H1 (cell line): ENCODE data around the gene HECTD4. TPM values are rescaled to one million over a fixed set of nuclear protein-coding genes. Genes with fewer than 3 reads are reported as not detected.

ENCODE experiments used
- CTCF ChIA-PET: fragments of 300-600 bp; sonication (Branson Sonifier 250); formaldehyde crosslinking; loops from one replicate; lab custom pipeline; 2021; ENCODE audit not compliant: partially characterized antibody; lab: Charles Lee
- POLR2A ChIA-PET: fragments of 300-600 bp; sonication (Branson Sonifier 250); formaldehyde crosslinking; loops from one replicate; lab custom pipeline; 2021; ENCODE audit warnings: inconsistent platforms; ENCODE audit not compliant: partially characterized antibody; lab: Charles Lee
- DNase-seq, 2 experiments: peaks; one replicate each; pipeline versions ENCODE4 v3.0.0 to v3.0.0-alpha.2; 2010 to 2022; ENCODE audit warnings: low spot score in 2 of 2, low read depth in 1 of 2, mixed read lengths in 1 of 2
- FAIRE-seq: peaks from 2 replicates; lab custom pipeline; 2011; peaks lifted over from hg19 to GRCh38; lab: Jason Lieb, UNC
- H2AFZ ChIP-seq: 2 replicates; pipeline ENCODE4 v1.8.1; 2012; ENCODE audit warnings: low read length, inconsistent platforms
- H2AK5ac ChIP-seq: 2 replicates; pipeline ENCODE4 v1.6.1; 2013; ENCODE audit warnings: low read depth, low read length
- H2BK120ac ChIP-seq: replicated peaks from 2 replicates; pipeline ENCODE3; 2013; ENCODE audit warnings: low read depth, low read length, inconsistent platforms
- H2BK12ac ChIP-seq: 2 replicates; pipeline ENCODE4 v1.6.1; 2013; ENCODE audit warnings: low read depth, low read length
- H2BK15ac ChIP-seq: 2 replicates; pipeline ENCODE4 v1.6.1; 2013; ENCODE audit warnings: low read length
- H2BK20ac ChIP-seq: 2 replicates; pipeline ENCODE4 v1.6.1; 2013; ENCODE audit warnings: low read length
- H2BK5ac ChIP-seq: 2 replicates; pipeline ENCODE4 v1.6.1; 2013; ENCODE audit warnings: low read depth, low read length
- H3K14ac ChIP-seq: 2 replicates; pipeline ENCODE4 v1.6.1; 2013; ENCODE audit warnings: inconsistent platforms; ENCODE audit not compliant: insufficient read length
- H3K18ac ChIP-seq: 2 replicates; pipeline ENCODE4 v1.6.1; 2013; ENCODE audit warnings: low read length; ENCODE audit errors: extremely low read depth
- H3K23ac ChIP-seq: 2 replicates; pipeline ENCODE4 v1.6.1; 2013; ENCODE audit warnings: inconsistent platforms; ENCODE audit not compliant: insufficient read length
- H3K23me2 ChIP-seq: 2 replicates; pipeline ENCODE4 v1.6.1; 2013; ENCODE audit warnings: low read depth, low read length
- H3K27ac ChIP-seq: 2 replicates; pipeline ENCODE4 v1.6.1; 2011; ENCODE audit warnings: low read depth, low read length, inconsistent platforms
- H3K27me3 ChIP-seq, 4 experiments: replicated peaks in 1 of 4; 1 replicate in 1 of 4; 2 replicates in 3 of 4; pipeline versions ENCODE4 v1.6.1 to v1.8.1; 2011 to 2013; ENCODE audit warnings: low read length in 3 of 4, mild to moderate bottlenecking in 3 of 4, inconsistent platforms in 2 of 4, mixed read lengths in 2 of 4, moderate library complexity in 1 of 4; ENCODE audit not compliant: control insufficient read depth in 3 of 4, insufficient read depth in 3 of 4; ENCODE audit errors: extremely low read depth in 1 of 4
- H3K36me3 ChIP-seq, 4 experiments: 2 replicates each; pipeline versions ENCODE4 v1.6.1 to v1.8.1; 2011 to 2013; ENCODE audit warnings: mild to moderate bottlenecking in 4 of 4, low read length in 3 of 4, moderate library complexity in 2 of 4, control low read depth in 1 of 4, inconsistent platforms in 1 of 4; ENCODE audit not compliant: insufficient read depth in 4 of 4, control insufficient read depth in 2 of 4
- H3K4ac ChIP-seq: replicated peaks from 2 replicates; pipeline ENCODE3; 2013; ENCODE audit warnings: low read length, low read depth, mixed read lengths, inconsistent platforms; ENCODE audit not compliant: insufficient read length
- H3K4me1 ChIP-seq, 4 experiments: replicated peaks in 1 of 4; 1 replicate in 1 of 4; 2 replicates in 3 of 4; pipeline versions ENCODE4 v1.6.1 to v1.8.1; 2011 to 2013; ENCODE audit warnings: low read length in 3 of 4, inconsistent platforms in 2 of 4, mixed read lengths in 1 of 4; ENCODE audit not compliant: insufficient read depth in 4 of 4, control insufficient read depth in 3 of 4
- H3K4me2 ChIP-seq, 2 experiments: 2 replicates each; pipeline versions ENCODE4 v1.6.1 to v1.8.1; 2011 to 2013; ENCODE audit warnings: low read depth in 2 of 2, low read length in 2 of 2, control low read depth in 1 of 2, inconsistent platforms in 1 of 2, mild to moderate bottlenecking in 1 of 2; ENCODE audit not compliant: insufficient read depth in 1 of 2
- H3K4me3 ChIP-seq, 4 experiments: fragments of 200-600, 300-600 bp in 1 of 4; sonication (generic), shearing (Covaris generic), sonication (Bioruptor Twin) in 1 of 4; 2 replicates each; pipeline versions ENCODE4 v1.5.1 to v1.8.1; 2011 to 2016; ENCODE audit warnings: low read length in 4 of 4, low read depth in 3 of 4, control low read depth in 2 of 4, inconsistent platforms in 2 of 4, mild to moderate bottlenecking in 2 of 4, mixed read lengths in 1 of 4, moderate library complexity in 1 of 4; ENCODE audit not compliant: insufficient read depth in 2 of 4; ENCODE audit errors: extremely low read depth in 1 of 4
- H3K56ac ChIP-seq: replicated peaks from 2 replicates; pipeline ENCODE3; 2013; ENCODE audit warnings: low read depth, mild to moderate bottlenecking, mixed read lengths, low read length, inconsistent platforms; ENCODE audit not compliant: insufficient read length
- H3K79me1 ChIP-seq: 2 replicates; pipeline ENCODE4 v1.6.1; 2013; ENCODE audit warnings: low read depth, low read length, control low read depth
- H3K79me2 ChIP-seq, 2 experiments: 2 replicates each; pipeline versions ENCODE4 v1.6.1 to v1.8.1; 2012 to 2013; ENCODE audit warnings: low read length in 2 of 2, mild to moderate bottlenecking in 2 of 2, inconsistent platforms in 1 of 2; ENCODE audit not compliant: insufficient read depth in 2 of 2, control insufficient read depth in 1 of 2
- H3K9ac ChIP-seq, 4 experiments: replicated peaks in 1 of 4; 1 replicate in 1 of 4; 2 replicates in 3 of 4; pipeline versions ENCODE4 v1.6.1 to v1.8.1; 2011 to 2013; ENCODE audit warnings: low read depth in 3 of 4, low read length in 3 of 4, control low read depth in 2 of 4, mild to moderate bottlenecking in 2 of 4, moderate library complexity in 2 of 4, inconsistent platforms in 1 of 4; ENCODE audit errors: extremely low read depth in 1 of 4
- H3K9me3 ChIP-seq, 2 experiments: 2 replicates each; pipeline versions ENCODE4 v1.6.1 to v1.8.1; 2012 to 2013; ENCODE audit warnings: mild to moderate bottlenecking in 2 of 2, moderate library complexity in 2 of 2, control low read depth in 1 of 2, inconsistent platforms in 1 of 2, low read depth in 1 of 2, low read length in 1 of 2, mixed read lengths in 1 of 2; ENCODE audit not compliant: insufficient read depth in 2 of 2
- H4K20me1 ChIP-seq, 2 experiments: replicated peaks in 1 of 2; 2 replicates each; pipeline versions ENCODE3 to v1.8.1; 2011 to 2013; ENCODE audit warnings: inconsistent platforms in 2 of 2, low read length in 2 of 2, mild to moderate bottlenecking in 1 of 2; ENCODE audit not compliant: insufficient read depth in 2 of 2, control insufficient read depth in 1 of 2
- H4K5ac ChIP-seq: 2 replicates; pipeline ENCODE4 v1.6.1; 2013; ENCODE audit warnings: low read length, low read depth, mixed read lengths, inconsistent platforms; ENCODE audit not compliant: insufficient read length
- H4K8ac ChIP-seq: 2 replicates; pipeline ENCODE4 v1.8.0; 2013; ENCODE audit warnings: mild to moderate bottlenecking, moderate library complexity, low read length, inconsistent platforms; ENCODE audit not compliant: insufficient read depth; ENCODE audit errors: extremely low read depth
- H4K91ac ChIP-seq: replicated peaks from 2 replicates; pipeline ENCODE3; 2013; ENCODE audit warnings: low read length, mixed read lengths, inconsistent platforms; ENCODE audit not compliant: insufficient read length
- CBX5 ChIP-seq: fragments of 300-800, 300-1000 bp; sonication (generic); IDR thresholded peaks from 2 replicates; pipeline ENCODE4 v1.7.1; 2016; ENCODE audit warnings: antibody characterized with exemption, low read length, low read depth
- EP300 ChIP-seq, 2 experiments: IDR thresholded peaks; 1 replicate in 1 of 2; 2 replicates in 1 of 2; pipeline ENCODE4 v1.6.1; 2011 to 2012; ENCODE audit warnings: low read depth in 2 of 2, low read length in 2 of 2, mild to moderate bottlenecking in 2 of 2, borderline replicate concordance in 1 of 2, inconsistent platforms in 1 of 2, moderate library complexity in 1 of 2
- MAX ChIP-seq: IDR thresholded peaks from 2 replicates; pipeline ENCODE4 v1.6.1; 2012; ENCODE audit warnings: inconsistent platforms
- PHF8 ChIP-seq: fragments of 200-600 bp; sonication (generic); conservative IDR thresholded peaks from 2 replicates; pipeline ENCODE4 v1.7.1; 2012; ENCODE audit warnings: low read depth, mild to moderate bottlenecking, inconsistent platforms, low read length, moderate library complexity
- RAD21 ChIP-seq, 2 experiments: IDR thresholded peaks in 1 of 2; conservative IDR thresholded peaks in 1 of 2; 2 replicates each; pipeline ENCODE4 v1.6.1; 2011; ENCODE audit warnings: low read depth in 2 of 2, low read length in 2 of 2, improper control_type of control experiment in 1 of 2, inconsistent platforms in 1 of 2, mild to moderate bottlenecking in 1 of 2, moderate library complexity in 1 of 2
- RFX5 ChIP-seq: IDR thresholded peaks from 2 replicates; pipeline ENCODE4 v1.6.1; 2011; ENCODE audit warnings: low read depth, low read length, improper control_type of control experiment, borderline replicate concordance
- RNF2 ChIP-seq: fragments of 200-900, 300-1000 bp; sonication (generic); IDR thresholded peaks from 2 replicates; pipeline ENCODE4 v1.7.1; 2016; ENCODE audit warnings: borderline replicate concordance, low read depth, mild to moderate bottlenecking, antibody characterized with exemption, low read length; ENCODE audit not compliant: poor library complexity, severe bottlenecking; ENCODE audit errors: missing control alignments
- WGBS, 2 experiments: shearing (Covaris generic) in 1 of 2; methylation state at CpG; one replicate each; pipeline versions ENCODE4 v1.1.6 to v1.1.7; 2013 to 2015; ENCODE audit warnings: low lambda C conversion rate in 2 of 2, mixed read lengths in 2 of 2, inconsistent platforms in 1 of 2, low coverage in 1 of 2, missing lambda C conversion rate in 1 of 2; ENCODE audit not compliant: insufficient replicate concordance in 2 of 2, insufficient coverage in 1 of 2, insufficient read length in 1 of 2; ENCODE audit errors: extremely low coverage in 1 of 2, missing lambda C conversion rate in 1 of 2; 5-methylcytosine and 5-hydroxymethylcytosine counted together
- polyA plus RNA-seq, 7 experiments: library from polyadenylated mRNA; depleted of rRNA in 3 of 7; stranded (reverse) in 5 of 7; unstranded in 2 of 7; fragments of >200 nt in 5 of 7; fragments of 200-250 nt in 2 of 7; gene quantifications; 1 replicate in 5 of 7; 2 replicates in 1 of 7; 4 replicates in 1 of 7; pipeline versions ENCODE4 v1.2.1 to v1.2.3, GENCODE V29; 2011 to 2013; ENCODE audit warnings: missing spikeins in 2 of 7, mixed read lengths in 2 of 7
- total RNA-seq: library from RNA; stranded (reverse); fragmentation: NEBNext Ultra II Directional; extraction: Animal tissue kit (Norgen Biotek cat#: 25700); gene quantifications from 2 replicates; pipeline ENCODE4 v1.2.1, GENCODE V29; 2021

HECTD4 gene
- total and polyA plus RNA-seq, 2 of the 8 experiments (the other 6 are each of a cell fraction or from before 2014, with no cell fraction given): 6.5 to 33.7 TPM

GRCh38 chr12:112425582-112426382 lies 43.6 kb upstream of the HECTD4 start:
- H2AFZ ChIP-seq: no peak overlapping the region
- H4K5ac ChIP-seq: no peak overlapping the region
- TF ChIP-seq RAD21 (IDR thresholded peaks at IDR 0.05 in 1 of 2, conservative IDR thresholded peaks at IDR 0.05 in 1 of 2; ENCODE audit: low read depth in 2 of 2, low read length in 2 of 2): no peak
- no peak for TF ChIP-seq RFX5
- TF ChIP-seq PHF8: no peak
- TF ChIP-seq RNF2: no peak
- no peak for TF ChIP-seq MAX
- TF ChIP-seq CBX5: no peak
- TF ChIP-seq EP300 (IDR thresholded peaks at IDR 0.05; ENCODE audit: borderline replicate concordance in 1 of 2, low read depth in 2 of 2, low read length in 2 of 2): no peak
- no peak overlapping the region for H3K18ac ChIP-seq
- no peak overlapping the region for H2BK12ac ChIP-seq
- CTCF ChIA-PET: interaction anchor here (0.7 to 1.1 kb wide), 2 partner anchors 39 to 120 kb away, joined by 4 read pairs; no protein-coding TSS in a partner anchor
- H4K91ac ChIP-seq: no peak overlapping the region
- H3K36me3 ChIP-seq: no peaks in the 10 kb centered on the region; a peak in 1 of 8 replicates
- POLR2A ChIA-PET: interaction anchor here (0.6 to 1.9 kb wide), 5 partner anchors 8 to 484 kb away, joined by 3 to 4 read pairs (median 3); partner anchors contain the start of gene PTPN11
- no peak overlapping the region for H2BK15ac ChIP-seq
- H3K4me1 ChIP-seq: no peaks in the 10 kb centered on the region
- no peak overlapping the region for H3K56ac ChIP-seq
- H3K14ac ChIP-seq: no peak overlapping the region
- H4K20me1 ChIP-seq: peaks cover 0 to 9% of the 10 kb centered on the region in 2 experiments
- H4K8ac ChIP-seq: no peak overlapping the region
- H2BK20ac ChIP-seq: no peak overlapping the region
- no peak overlapping the region for H3K4me2 ChIP-seq
- no peak overlapping the region for H3K9ac ChIP-seq
- DNase-seq (no peak), FAIRE-seq (no peak)
- no peak overlapping the region for H3K23ac ChIP-seq
- peaks cover 5% of the 10 kb centered on the region for H3K79me1 ChIP-seq
- H2AK5ac ChIP-seq: no peak overlapping the region
- 89% methylated on average over 7 of the region's 7 CpGs; no CpG with 5 or more reads in 1 of the 2 experiments for WGBS, 2 experiments
- no peak overlapping the region for H2BK5ac ChIP-seq
- no peaks in the 10 kb centered on the region for H3K27me3 ChIP-seq
- no peak overlapping the region for H3K27ac ChIP-seq
- H3K4me3 ChIP-seq: no peak overlapping the region
- no peaks in the 10 kb centered on the region for H3K23me2 ChIP-seq
- no peak overlapping the region for H2BK120ac ChIP-seq
- H3K79me2 ChIP-seq: peaks cover 5 to 92% of the 10 kb centered on the region in 2 experiments
- H3K9me3 ChIP-seq: no peaks in the 10 kb centered on the region
- no peak overlapping the region for H3K4ac ChIP-seq
